H1 (cell line): ENCODE results near the gene PPP1R1B. TPM values are rescaled to one million over a fixed set of nuclear protein-coding genes. Genes with fewer than 3 reads are reported as not detected.

Experiments
- CTCF ChIA-PET: fragments of 300-600 bp; sonication (Branson Sonifier 250); formaldehyde crosslinking; loops from one replicate; lab custom pipeline; 2021; ENCODE audit not compliant: partially characterized antibody; lab: Charles Lee
- POLR2A ChIA-PET: fragments of 300-600 bp; sonication (Branson Sonifier 250); formaldehyde crosslinking; loops from one replicate; lab custom pipeline; 2021; ENCODE audit warnings: inconsistent platforms; ENCODE audit not compliant: partially characterized antibody; lab: Charles Lee
- DNase-seq, 2 experiments: peaks; one replicate each; pipeline versions ENCODE4 v3.0.0 to v3.0.0-alpha.2; 2010 to 2022; ENCODE audit warnings: low spot score in 2 of 2, low read depth in 1 of 2, mixed read lengths in 1 of 2
- FAIRE-seq: peaks from 2 replicates; lab custom pipeline; 2011; peaks lifted over from hg19 to GRCh38; lab: Jason Lieb, UNC
- H2AFZ ChIP-seq: 2 replicates; pipeline ENCODE4 v1.8.1; 2012; ENCODE audit warnings: low read length, inconsistent platforms
- H2AK5ac ChIP-seq: 2 replicates; pipeline ENCODE4 v1.6.1; 2013; ENCODE audit warnings: low read depth, low read length
- H2BK120ac ChIP-seq: replicated peaks from 2 replicates; pipeline ENCODE3; 2013; ENCODE audit warnings: low read depth, low read length, inconsistent platforms
- H2BK12ac ChIP-seq: 2 replicates; pipeline ENCODE4 v1.6.1; 2013; ENCODE audit warnings: low read depth, low read length
- H2BK15ac ChIP-seq: 2 replicates; pipeline ENCODE4 v1.6.1; 2013; ENCODE audit warnings: low read length
- H2BK20ac ChIP-seq: 2 replicates; pipeline ENCODE4 v1.6.1; 2013; ENCODE audit warnings: low read length
- H2BK5ac ChIP-seq: 2 replicates; pipeline ENCODE4 v1.6.1; 2013; ENCODE audit warnings: low read depth, low read length
- H3K14ac ChIP-seq: 2 replicates; pipeline ENCODE4 v1.6.1; 2013; ENCODE audit warnings: inconsistent platforms; ENCODE audit not compliant: insufficient read length
- H3K18ac ChIP-seq: 2 replicates; pipeline ENCODE4 v1.6.1; 2013; ENCODE audit warnings: low read length; ENCODE audit errors: extremely low read depth
- H3K23ac ChIP-seq: 2 replicates; pipeline ENCODE4 v1.6.1; 2013; ENCODE audit warnings: inconsistent platforms; ENCODE audit not compliant: insufficient read length
- H3K23me2 ChIP-seq: 2 replicates; pipeline ENCODE4 v1.6.1; 2013; ENCODE audit warnings: low read depth, low read length
- H3K27ac ChIP-seq: 2 replicates; pipeline ENCODE4 v1.6.1; 2011; ENCODE audit warnings: low read depth, low read length, inconsistent platforms
- H3K27me3 ChIP-seq, 4 experiments: replicated peaks in 1 of 4; 1 replicate in 1 of 4; 2 replicates in 3 of 4; pipeline versions ENCODE4 v1.6.1 to v1.8.1; 2011 to 2013; ENCODE audit warnings: low read length in 3 of 4, mild to moderate bottlenecking in 3 of 4, inconsistent platforms in 2 of 4, mixed read lengths in 2 of 4, moderate library complexity in 1 of 4; ENCODE audit not compliant: control insufficient read depth in 3 of 4, insufficient read depth in 3 of 4; ENCODE audit errors: extremely low read depth in 1 of 4
- H3K36me3 ChIP-seq, 4 experiments: 2 replicates each; pipeline versions ENCODE4 v1.6.1 to v1.8.1; 2011 to 2013; ENCODE audit warnings: mild to moderate bottlenecking in 4 of 4, low read length in 3 of 4, moderate library complexity in 2 of 4, control low read depth in 1 of 4, inconsistent platforms in 1 of 4; ENCODE audit not compliant: insufficient read depth in 4 of 4, control insufficient read depth in 2 of 4
- H3K4ac ChIP-seq: replicated peaks from 2 replicates; pipeline ENCODE3; 2013; ENCODE audit warnings: low read length, low read depth, mixed read lengths, inconsistent platforms; ENCODE audit not compliant: insufficient read length
- H3K4me1 ChIP-seq, 4 experiments: replicated peaks in 1 of 4; 1 replicate in 1 of 4; 2 replicates in 3 of 4; pipeline versions ENCODE4 v1.6.1 to v1.8.1; 2011 to 2013; ENCODE audit warnings: low read length in 3 of 4, inconsistent platforms in 2 of 4, mixed read lengths in 1 of 4; ENCODE audit not compliant: insufficient read depth in 4 of 4, control insufficient read depth in 3 of 4
- H3K4me2 ChIP-seq, 2 experiments: 2 replicates each; pipeline versions ENCODE4 v1.6.1 to v1.8.1; 2011 to 2013; ENCODE audit warnings: low read depth in 2 of 2, low read length in 2 of 2, control low read depth in 1 of 2, inconsistent platforms in 1 of 2, mild to moderate bottlenecking in 1 of 2; ENCODE audit not compliant: insufficient read depth in 1 of 2
- H3K4me3 ChIP-seq, 4 experiments: fragments of 200-600, 300-600 bp in 1 of 4; sonication (generic), shearing (Covaris generic), sonication (Bioruptor Twin) in 1 of 4; 2 replicates each; pipeline versions ENCODE4 v1.5.1 to v1.8.1; 2011 to 2016; ENCODE audit warnings: low read length in 4 of 4, low read depth in 3 of 4, control low read depth in 2 of 4, inconsistent platforms in 2 of 4, mild to moderate bottlenecking in 2 of 4, mixed read lengths in 1 of 4, moderate library complexity in 1 of 4; ENCODE audit not compliant: insufficient read depth in 2 of 4; ENCODE audit errors: extremely low read depth in 1 of 4
- H3K56ac ChIP-seq: replicated peaks from 2 replicates; pipeline ENCODE3; 2013; ENCODE audit warnings: low read depth, mild to moderate bottlenecking, mixed read lengths, low read length, inconsistent platforms; ENCODE audit not compliant: insufficient read length
- H3K79me1 ChIP-seq: 2 replicates; pipeline ENCODE4 v1.6.1; 2013; ENCODE audit warnings: low read depth, low read length, control low read depth
- H3K79me2 ChIP-seq, 2 experiments: 2 replicates each; pipeline versions ENCODE4 v1.6.1 to v1.8.1; 2012 to 2013; ENCODE audit warnings: low read length in 2 of 2, mild to moderate bottlenecking in 2 of 2, inconsistent platforms in 1 of 2; ENCODE audit not compliant: insufficient read depth in 2 of 2, control insufficient read depth in 1 of 2
- H3K9ac ChIP-seq, 4 experiments: replicated peaks in 1 of 4; 1 replicate in 1 of 4; 2 replicates in 3 of 4; pipeline versions ENCODE4 v1.6.1 to v1.8.1; 2011 to 2013; ENCODE audit warnings: low read depth in 3 of 4, low read length in 3 of 4, control low read depth in 2 of 4, mild to moderate bottlenecking in 2 of 4, moderate library complexity in 2 of 4, inconsistent platforms in 1 of 4; ENCODE audit errors: extremely low read depth in 1 of 4
- H3K9me3 ChIP-seq, 2 experiments: 2 replicates each; pipeline versions ENCODE4 v1.6.1 to v1.8.1; 2012 to 2013; ENCODE audit warnings: mild to moderate bottlenecking in 2 of 2, moderate library complexity in 2 of 2, control low read depth in 1 of 2, inconsistent platforms in 1 of 2, low read depth in 1 of 2, low read length in 1 of 2, mixed read lengths in 1 of 2; ENCODE audit not compliant: insufficient read depth in 2 of 2
- H4K20me1 ChIP-seq, 2 experiments: replicated peaks in 1 of 2; 2 replicates each; pipeline versions ENCODE3 to v1.8.1; 2011 to 2013; ENCODE audit warnings: inconsistent platforms in 2 of 2, low read length in 2 of 2, mild to moderate bottlenecking in 1 of 2; ENCODE audit not compliant: insufficient read depth in 2 of 2, control insufficient read depth in 1 of 2
- H4K5ac ChIP-seq: 2 replicates; pipeline ENCODE4 v1.6.1; 2013; ENCODE audit warnings: low read length, low read depth, mixed read lengths, inconsistent platforms; ENCODE audit not compliant: insufficient read length
- H4K8ac ChIP-seq: 2 replicates; pipeline ENCODE4 v1.8.0; 2013; ENCODE audit warnings: mild to moderate bottlenecking, moderate library complexity, low read length, inconsistent platforms; ENCODE audit not compliant: insufficient read depth; ENCODE audit errors: extremely low read depth
- H4K91ac ChIP-seq: replicated peaks from 2 replicates; pipeline ENCODE3; 2013; ENCODE audit warnings: low read length, mixed read lengths, inconsistent platforms; ENCODE audit not compliant: insufficient read length
- BCL11A ChIP-seq, 2 experiments: IDR thresholded peaks; one replicate each; pipeline ENCODE4 v1.6.1; 2011; ENCODE audit warnings: low read depth in 2 of 2, low read length in 2 of 2, mild to moderate bottlenecking in 2 of 2
- CEBPB ChIP-seq: IDR thresholded peaks from 2 replicates; pipeline ENCODE4 v1.6.1; 2012; ENCODE audit warnings: low read depth, low read length
- CTBP2 ChIP-seq: IDR thresholded peaks from 2 replicates; pipeline ENCODE4 v1.7.0; 2011; ENCODE audit warnings: borderline replicate concordance, mild to moderate bottlenecking, moderate library complexity, mixed read lengths, low read length; ENCODE audit not compliant: insufficient read depth, insufficient read length
- EP300 ChIP-seq, 2 experiments: IDR thresholded peaks; 1 replicate in 1 of 2; 2 replicates in 1 of 2; pipeline ENCODE4 v1.6.1; 2011 to 2012; ENCODE audit warnings: low read depth in 2 of 2, low read length in 2 of 2, mild to moderate bottlenecking in 2 of 2, borderline replicate concordance in 1 of 2, inconsistent platforms in 1 of 2, moderate library complexity in 1 of 2
- GTF2F1 ChIP-seq: IDR thresholded peaks from 2 replicates; pipeline ENCODE4 v1.6.1; 2012; ENCODE audit warnings: low read depth, low read length, improper control_type of control experiment, borderline replicate concordance
- HDAC2 ChIP-seq, 2 experiments: fragments of 300-600 bp in 1 of 2; sonication (generic) in 1 of 2; IDR thresholded peaks; 2 replicates each; pipeline ENCODE4 v1.6.1; 2011 to 2012; ENCODE audit warnings: low read depth in 2 of 2, low read length in 2 of 2, mild to moderate bottlenecking in 2 of 2, moderate library complexity in 2 of 2, borderline replicate concordance in 1 of 2, inconsistent platforms in 1 of 2
- JUND ChIP-seq: IDR thresholded peaks from 2 replicates; pipeline ENCODE4 v1.6.1; 2011; ENCODE audit warnings: mild to moderate bottlenecking, improper control_type of control experiment, low read length
- RAD21 ChIP-seq, 2 experiments: IDR thresholded peaks in 1 of 2; conservative IDR thresholded peaks in 1 of 2; 2 replicates each; pipeline ENCODE4 v1.6.1; 2011; ENCODE audit warnings: low read depth in 2 of 2, low read length in 2 of 2, improper control_type of control experiment in 1 of 2, inconsistent platforms in 1 of 2, mild to moderate bottlenecking in 1 of 2, moderate library complexity in 1 of 2
- USF2 ChIP-seq: IDR thresholded peaks from 2 replicates; pipeline ENCODE4 v1.6.1; 2011; ENCODE audit warnings: low read length, improper control_type of control experiment
- WGBS, 2 experiments: shearing (Covaris generic) in 1 of 2; methylation state at CpG; one replicate each; pipeline versions ENCODE4 v1.1.6 to v1.1.7; 2013 to 2015; ENCODE audit warnings: low lambda C conversion rate in 2 of 2, mixed read lengths in 2 of 2, inconsistent platforms in 1 of 2, low coverage in 1 of 2, missing lambda C conversion rate in 1 of 2; ENCODE audit not compliant: insufficient replicate concordance in 2 of 2, insufficient coverage in 1 of 2, insufficient read length in 1 of 2; ENCODE audit errors: extremely low coverage in 1 of 2, missing lambda C conversion rate in 1 of 2; 5-methylcytosine and 5-hydroxymethylcytosine counted together
- polyA plus RNA-seq, 7 experiments: library from polyadenylated mRNA; depleted of rRNA in 3 of 7; stranded (reverse) in 5 of 7; unstranded in 2 of 7; fragments of >200 nt in 5 of 7; fragments of 200-250 nt in 2 of 7; gene quantifications; 1 replicate in 5 of 7; 2 replicates in 1 of 7; 4 replicates in 1 of 7; pipeline versions ENCODE4 v1.2.1 to v1.2.3, GENCODE V29; 2011 to 2013; ENCODE audit warnings: missing spikeins in 2 of 7, mixed read lengths in 2 of 7
- total RNA-seq: library from RNA; stranded (reverse); fragmentation: NEBNext Ultra II Directional; extraction: Animal tissue kit (Norgen Biotek cat#: 25700); gene quantifications from 2 replicates; pipeline ENCODE4 v1.2.1, GENCODE V29; 2021

PPP1R1B gene
- total and polyA plus RNA-seq, 2 of the 8 experiments (the other 6 are each of a cell fraction or from before 2014, with no cell fraction given) = 10.7 to 22.3 TPM

GRCh38 chr17:39659279-39660010 is 32.7 kb downstream of the PPP1R1B start:
- ChIA-PET POLR2A (interaction anchor here (1.0 to 32.5 kb wide), 2 partner anchors 9 to 31 kb away, joined by 3 to 708 read pairs; partner anchors contain the start of genes ERBB2, PGAP3 and PNMT), CTCF (interaction anchor here (1.0 to 52.4 kb wide), 5 partner anchors 10 to 66 kb away, joined by 4 to 1885 read pairs (median 4); partner anchors contain the start of genes PNMT, PPP1R1B and STARD3)
- no peak overlapping the region for H3K4ac ChIP-seq
- H2BK15ac ChIP-seq = no peak overlapping the region
- H3K18ac ChIP-seq = no peak overlapping the region
- peaks cover 0 to 25% (median 19%) of the 10 kb centered on the region in 4 experiments; a peak in 6 of 7 replicates for H3K4me1 ChIP-seq
- no peak overlapping the region for H4K91ac ChIP-seq
- no peak overlapping the region for H2BK120ac ChIP-seq
- DNase-seq (no peak), FAIRE-seq (no peak)
- H3K14ac ChIP-seq = no peak overlapping the region
- no peak overlapping the region for H3K9ac ChIP-seq
- no peak overlapping the region for H3K4me2 ChIP-seq
- H3K23me2 ChIP-seq = no peaks in the 10 kb centered on the region
- H2BK12ac ChIP-seq = no peak overlapping the region
- H3K36me3 ChIP-seq = peaks cover 0 to 9% (median 3%) of the 10 kb centered on the region in 4 experiments; a peak in 3 of 8 replicates
- no peak overlapping the region for H2BK5ac ChIP-seq
- H3K23ac ChIP-seq = no peak overlapping the region
- no peak overlapping the region for H4K8ac ChIP-seq
- 0 out of 2 replicates have a peak, but pooled peaks cover 2% of the 10 kb centered on the region for H3K79me1 ChIP-seq
- H3K56ac ChIP-seq = no peak overlapping the region
- no peaks in the 10 kb centered on the region for H3K27me3 ChIP-seq
- no peak overlapping the region for H3K4me3 ChIP-seq
- H2BK20ac ChIP-seq = no peak overlapping the region
- no peak overlapping the region for H2AK5ac ChIP-seq
- no peak overlapping the region for H2AFZ ChIP-seq
- no peaks in the 10 kb centered on the region for H3K9me3 ChIP-seq
- H3K27ac ChIP-seq = no peak overlapping the region
- no peak overlapping the region for H4K5ac ChIP-seq
- 0 out of 4 replicates have a peak, but pooled peaks cover 0 to 2% of the 10 kb centered on the region in 2 experiments for H3K79me2 ChIP-seq
- H4K20me1 ChIP-seq = no peaks in the 10 kb centered on the region
- 76% methylated on average over 15 of the region's 15 CpGs; no CpG with 5 or more reads in 1 of the 2 experiments for WGBS, 2 experiments
- TF ChIP-seq RAD21 (IDR thresholded peaks at IDR 0.05 in 1 of 2, conservative IDR thresholded peaks at IDR 0.05 in 1 of 2; ENCODE audit: low read depth in 2 of 2, low read length in 2 of 2) (no peak), JUND (no peak), CTBP2 (no peak), USF2 (no peak), GTF2F1 (no peak), BCL11A (IDR thresholded peaks at IDR 0.05; ENCODE audit: low read depth in 2 of 2, low read length in 2 of 2) (no peak), HDAC2 (IDR thresholded peaks at IDR 0.05; ENCODE audit: borderline replicate concordance in 1 of 2, low read depth in 2 of 2, low read length in 2 of 2) (no peak), EP300 (IDR thresholded peaks at IDR 0.05; ENCODE audit: borderline replicate concordance in 1 of 2, low read depth in 2 of 2, low read length in 2 of 2) (no peak), CEBPB (no peak)
